GM12892 (cell line): ENCODE measurements around the gene HSD17B7.
"Not testable (repeated sequence)": the region's sequence is repeated elsewhere in the genome, so short reads cannot be mapped to it uniquely, and the experiment has no call there.

Experiments used
- DNase-seq: peaks from one replicate; pipeline ENCODE4 v3.0.0; 2011; ENCODE audit not compliant: insufficient read length
- FAIRE-seq: peaks from 2 replicates; lab custom pipeline; 2011; peaks lifted over from hg19 to GRCh38; lab: Jason Lieb, UNC
- POLR2A ChIP-seq: IDR thresholded peaks from 2 replicates; pipeline ENCODE4 v1.6.1; 2011; ENCODE audit warnings: low read depth, low read length, control low read depth
- POLR2AphosphoS5 ChIP-seq: IDR thresholded peaks from 2 replicates; pipeline ENCODE4 v1.6.1; 2011; ENCODE audit warnings: low read depth, low read length, control low read depth
- TAF1 ChIP-seq: IDR thresholded peaks from 2 replicates; pipeline ENCODE4 v1.6.1; 2011; ENCODE audit warnings: low read depth, mild to moderate bottlenecking, control low read depth, low read length, borderline replicate concordance

The HSD17B7 gene

GRCh38 chr1:162774007-162774406 is 16.5 kb upstream of the HSD17B7 start:
- TF ChIP-seq POLR2AphosphoS5 = no peak
- TF ChIP-seq POLR2A = no peak
- TF ChIP-seq TAF1 = no peak
- FAIRE-seq (no peak), DNase-seq (no peak)

GRCh38 chr1:162779043-162779442 is 11.5 kb upstream of the HSD17B7 start:
- FAIRE-seq (no peak), DNase-seq (no peak)
- TF ChIP-seq POLR2AphosphoS5 = no peak
- no peak for TF ChIP-seq POLR2A
- TF ChIP-seq TAF1 = no peak

- TF ChIP-seq POLR2AphosphoS5 (no peak), TAF1 (no peak), POLR2A (no peak)
- FAIRE-seq (no peak), DNase-seq (no peak)
These were observed 7.8 kb upstream of the HSD17B7 start for GRCh38 chr1:162782671-162783070.

GRCh38 chr1:162784926-162785325 is 5.6 kb upstream of the HSD17B7 start:
- not testable (repeated sequence) for DNase-seq, FAIRE-seq

- FAIRE-seq, DNase-seq: not testable (repeated sequence)
These were observed 1.7 kb upstream of the HSD17B7 start for GRCh38 chr1:162788783-162789182.

GRCh38 chr1:162790985-162791357 is 469 bp downstream of the HSD17B7 start:
- not testable (repeated sequence) for DNase-seq, FAIRE-seq

GRCh38 chr1:162794284-162794683 is 3.8 kb downstream of the HSD17B7 start:
- FAIRE-seq, DNase-seq: not testable (repeated sequence)

GRCh38 chr1:162796617-162797279 is 6.2 kb downstream of the HSD17B7 start:
- FAIRE-seq, DNase-seq: not testable (repeated sequence)

- DNase-seq = not testable (repeated sequence)
- FAIRE-seq = peak; percentile 82
These were observed 9.7 kb downstream of the HSD17B7 start for GRCh38 chr1:162799995-162800830.

- not testable (repeated sequence) for DNase-seq, FAIRE-seq
These were observed 17.0 kb downstream of the HSD17B7 start for GRCh38 chr1:162807503-162807902.

- FAIRE-seq, DNase-seq: not testable (repeated sequence)
These were observed 21.9 kb downstream of the HSD17B7 start for GRCh38 chr1:162812357-162812756.

GRCh38 chr1:162818136-162818535 is 27.6 kb downstream of the HSD17B7 start:
- FAIRE-seq, DNase-seq: not testable (repeated sequence)

GRCh38 chr1:162818666-162819065 is 28.2 kb downstream of the HSD17B7 start:
- not testable (repeated sequence) for FAIRE-seq, DNase-seq

GRCh38 chr1:162822391-162823200 is 32.1 kb downstream of the HSD17B7 start:
- DNase-seq (no peak), FAIRE-seq (no peak)
- TF ChIP-seq POLR2A = no peak
- TF ChIP-seq POLR2AphosphoS5 = no peak
- no peak for TF ChIP-seq TAF1
